Ascending aorta (tissue), 2 donors: ENCODE data around the gene ELMO1. TPM values are rescaled to one million over a fixed set of nuclear protein-coding genes. Genes with fewer than 3 reads are reported as not detected.

Experiments
- DNase-seq, 2 donors: peaks; one replicate each; pipeline ENCODE4 v3.0.0-alpha.2; 2019; ENCODE audit warnings: low spot score in 2 of 2
- H3K27ac ChIP-seq, 2 donors: fragments of 200-600 bp; sonication (generic); one replicate each; pipeline ENCODE4 v1.5.1; 2016 to 2017; ENCODE audit warnings: mild to moderate bottlenecking in 1 of 2
- H3K27me3 ChIP-seq: fragments of 200-600 bp; sonication (generic); one replicate; pipeline ENCODE4 v1.5.1; 2017
- H3K36me3 ChIP-seq, 2 donors: fragments of 200-600 bp; sonication (generic); one replicate each; pipeline ENCODE4 v1.5.1; 2016
- H3K4me1 ChIP-seq, 2 donors: fragments of 200-600 bp; sonication (generic); one replicate each; pipeline ENCODE4 v1.5.1; 2016 to 2017; ENCODE audit warnings: mild to moderate bottlenecking in 1 of 2
- H3K4me3 ChIP-seq, 2 donors: fragments of 200-600 bp; sonication (generic); one replicate each; pipeline ENCODE4 v1.5.1; 2016 to 2017; ENCODE audit warnings: mild to moderate bottlenecking in 1 of 2
- H3K9me3 ChIP-seq, 2 donors: fragments of 200-600 bp; sonication (generic); one replicate each; pipeline ENCODE4 v1.5.1; 2016
- intact Hi-C: fragments of 100-400 bp; cut with DNase I; formaldehyde crosslinking; loops from one replicate; pipeline ENCODE4 v1.15.1; 2023
- total RNA-seq: library from RNA; depleted of rRNA; stranded (reverse); fragments of >200 nt; gene quantifications from one replicate; pipeline ENCODE4 v1.1.0, GENCODE V29; 2016
- TF ChIP-seq, protein P1 (sequence below), 3 experiments: fragments of 200-600 bp in 2 of 3; fragments of 450-650 bp in 1 of 3; sonication (generic) in 2 of 3; IDR thresholded peaks; one replicate each; pipeline ENCODE4 v1.5.1; 2016 to 2019; ENCODE audit warnings: antibody characterized with exemption in 3 of 3, mild to moderate bottlenecking in 1 of 3, moderate library complexity in 1 of 3

Gene ELMO1
- total RNA-seq, 1 donor from 2014 or later, result 40.8 TPM

DNA sequence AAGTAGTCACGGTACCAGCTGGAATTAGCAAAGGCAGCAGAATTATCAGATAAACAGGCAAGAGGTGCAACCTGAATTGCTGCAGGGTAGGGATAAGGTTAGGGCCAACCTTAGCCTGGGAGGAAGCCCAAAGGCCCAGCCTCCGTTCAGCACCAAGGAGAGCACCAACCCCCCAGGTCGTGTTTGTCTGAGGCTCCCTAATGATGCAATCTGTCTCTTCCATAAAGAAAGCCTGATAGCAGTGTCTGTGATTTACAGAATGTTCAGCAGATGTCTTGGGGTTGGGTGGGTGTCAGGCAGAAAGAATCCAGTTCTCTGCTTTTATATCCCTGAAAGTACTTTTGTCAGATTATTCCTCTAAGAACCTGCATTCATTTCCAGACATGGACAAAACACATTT is 396.0 kb downstream of the ELMO1 start:
- no peak for DNase-seq
- H3K27me3 ChIP-seq, result no peaks in the 10 kb centered on the region
- TF ChIP-seq, protein P1, sequence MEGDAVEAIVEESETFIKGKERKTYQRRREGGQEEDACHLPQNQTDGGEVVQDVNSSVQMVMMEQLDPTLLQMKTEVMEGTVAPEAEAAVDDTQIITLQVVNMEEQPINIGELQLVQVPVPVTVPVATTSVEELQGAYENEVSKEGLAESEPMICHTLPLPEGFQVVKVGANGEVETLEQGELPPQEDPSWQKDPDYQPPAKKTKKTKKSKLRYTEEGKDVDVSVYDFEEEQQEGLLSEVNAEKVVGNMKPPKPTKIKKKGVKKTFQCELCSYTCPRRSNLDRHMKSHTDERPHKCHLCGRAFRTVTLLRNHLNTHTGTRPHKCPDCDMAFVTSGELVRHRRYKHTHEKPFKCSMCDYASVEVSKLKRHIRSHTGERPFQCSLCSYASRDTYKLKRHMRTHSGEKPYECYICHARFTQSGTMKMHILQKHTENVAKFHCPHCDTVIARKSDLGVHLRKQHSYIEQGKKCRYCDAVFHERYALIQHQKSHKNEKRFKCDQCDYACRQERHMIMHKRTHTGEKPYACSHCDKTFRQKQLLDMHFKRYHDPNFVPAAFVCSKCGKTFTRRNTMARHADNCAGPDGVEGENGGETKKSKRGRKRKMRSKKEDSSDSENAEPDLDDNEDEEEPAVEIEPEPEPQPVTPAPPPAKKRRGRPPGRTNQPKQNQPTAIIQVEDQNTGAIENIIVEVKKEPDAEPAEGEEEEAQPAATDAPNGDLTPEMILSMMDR (IDR thresholded peaks at IDR 0.05), result no peak
- intact Hi-C loops, result no loop called here
- no peaks in the 10 kb centered on the region for H3K36me3 ChIP-seq
- H3K4me1 ChIP-seq, result no peaks in the 10 kb centered on the region
- H3K27ac ChIP-seq, result no peak overlapping the region
- H3K4me3 ChIP-seq, result no peak overlapping the region
- H3K9me3 ChIP-seq, result no peaks in the 10 kb centered on the region

DNA sequence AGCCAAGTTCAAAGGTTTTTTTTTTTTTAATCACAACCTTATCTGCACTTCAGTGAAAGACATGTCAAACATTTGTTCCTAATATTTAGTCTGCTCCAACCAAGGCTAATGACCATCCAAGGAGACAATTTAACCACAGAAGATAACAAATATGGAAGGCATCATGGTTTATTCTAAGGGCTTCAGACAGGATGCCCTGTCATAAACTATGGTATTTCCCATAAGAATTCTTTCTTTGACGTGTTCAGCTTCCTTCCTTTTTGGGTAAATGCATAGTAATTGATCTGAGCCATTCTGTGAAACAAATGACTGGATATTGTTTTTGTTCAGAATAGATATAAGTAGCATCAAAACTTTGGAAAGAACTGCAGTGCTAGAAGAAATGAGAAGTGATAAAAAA is 397.9 kb downstream of the ELMO1 start:
- DNase-seq, result no peak
- Histone ChIP-seq H3K9me3 (no peaks in the 10 kb centered on the region), H3K27me3 (no peaks in the 10 kb centered on the region), H3K27ac (no peak overlapping the region), H3K36me3 (no peaks in the 10 kb centered on the region), H3K4me1 (no peaks in the 10 kb centered on the region), H3K4me3 (no peak overlapping the region)
- intact Hi-C loops, result no loop called here
- TF ChIP-seq, protein P1 (IDR thresholded peaks at IDR 0.05), result no peak

DNA sequence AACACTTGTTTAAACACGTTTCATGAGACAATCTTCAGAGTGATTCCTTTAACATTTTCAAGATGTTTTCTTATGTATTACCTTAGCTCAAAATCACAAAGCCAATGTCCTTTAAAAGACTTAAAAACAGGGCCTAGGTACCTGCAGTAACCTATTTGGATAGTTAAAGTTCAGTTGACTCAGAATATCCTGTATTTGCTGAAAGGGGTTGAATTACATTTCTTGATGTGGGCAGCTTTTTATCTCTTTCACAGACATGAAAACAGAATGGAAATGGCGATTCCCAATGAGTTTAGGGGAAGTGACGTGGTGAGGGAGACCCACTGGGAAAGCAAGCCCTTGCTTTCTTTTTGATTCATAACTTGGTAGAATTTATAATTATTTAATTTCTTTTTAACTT is 400.0 kb downstream of the ELMO1 start:
- Histone ChIP-seq H3K9me3 (no peaks in the 10 kb centered on the region), H3K27ac (no peak overlapping the region), H3K4me1 (no peaks in the 10 kb centered on the region), H3K27me3 (no peaks in the 10 kb centered on the region), H3K4me3 (no peak overlapping the region), H3K36me3 (no peaks in the 10 kb centered on the region)
- intact Hi-C loops, result no loop called here
- DNase-seq, result no peak
- TF ChIP-seq, protein P1 (IDR thresholded peaks at IDR 0.05), result no peak

DNA sequence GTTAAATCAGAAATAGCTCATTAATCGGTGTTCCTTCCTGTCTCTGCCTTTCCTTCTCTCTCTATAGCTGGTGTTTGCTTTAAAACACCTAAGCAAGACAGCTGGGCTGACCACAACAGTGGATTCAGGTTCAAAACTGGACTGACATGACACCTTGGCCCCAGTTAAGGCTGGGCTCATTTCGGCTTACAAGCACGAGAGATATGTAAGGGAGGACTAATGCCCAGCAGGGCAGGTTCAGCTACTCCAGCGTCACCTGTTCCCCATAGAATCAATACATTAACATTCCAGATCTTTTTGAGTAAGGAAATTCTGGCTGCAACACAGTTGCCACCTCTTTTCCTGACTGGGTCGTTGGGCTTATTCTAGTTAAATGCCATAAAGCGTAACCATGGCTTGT is 401.4 kb downstream of the ELMO1 start:
- Histone ChIP-seq H3K9me3 (no peaks in the 10 kb centered on the region), H3K4me1 (no peaks in the 10 kb centered on the region), H3K27me3 (no peaks in the 10 kb centered on the region), H3K4me3 (no peak overlapping the region), H3K27ac (no peak overlapping the region), H3K36me3 (no peaks in the 10 kb centered on the region)
- intact Hi-C loops, result no loop called here
- TF ChIP-seq, protein P1 (IDR thresholded peaks at IDR 0.05), result no peak
- no peak for DNase-seq

DNA sequence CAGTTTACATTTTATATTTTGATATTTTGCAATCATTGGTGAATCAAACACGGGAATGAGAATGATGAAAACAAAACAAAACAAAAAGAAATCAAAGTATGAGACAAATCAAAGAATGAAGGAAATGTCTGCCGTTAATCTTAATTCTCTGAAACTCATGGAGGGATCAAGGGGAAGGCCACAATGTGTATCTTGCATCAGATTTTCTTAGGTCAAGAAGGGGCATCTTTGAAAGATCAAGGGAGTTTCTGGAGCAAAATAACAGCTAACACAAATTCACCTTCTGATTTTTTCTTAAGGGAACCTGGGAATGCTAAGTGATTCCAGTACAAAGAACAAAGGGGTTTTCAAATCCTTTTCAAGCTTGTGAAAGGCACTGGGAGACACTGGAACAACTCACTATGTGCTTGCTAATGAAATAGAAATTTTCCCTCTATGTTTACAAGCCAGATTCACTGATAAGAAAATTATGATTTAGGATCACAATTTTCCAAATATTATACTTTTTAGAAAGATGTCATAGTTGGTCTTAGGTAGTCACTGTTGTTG is 402.1 kb downstream of the ELMO1 start:
- Histone ChIP-seq H3K4me1 (no peaks in the 10 kb centered on the region), H3K36me3 (no peaks in the 10 kb centered on the region), H3K4me3 (no peak overlapping the region), H3K27ac (no peak overlapping the region), H3K9me3 (no peaks in the 10 kb centered on the region), H3K27me3 (no peaks in the 10 kb centered on the region)
- TF ChIP-seq, protein P1 (IDR thresholded peaks at IDR 0.05), result no peak
- DNase-seq, result no peak
- intact Hi-C loops, result no loop called here

DNA sequence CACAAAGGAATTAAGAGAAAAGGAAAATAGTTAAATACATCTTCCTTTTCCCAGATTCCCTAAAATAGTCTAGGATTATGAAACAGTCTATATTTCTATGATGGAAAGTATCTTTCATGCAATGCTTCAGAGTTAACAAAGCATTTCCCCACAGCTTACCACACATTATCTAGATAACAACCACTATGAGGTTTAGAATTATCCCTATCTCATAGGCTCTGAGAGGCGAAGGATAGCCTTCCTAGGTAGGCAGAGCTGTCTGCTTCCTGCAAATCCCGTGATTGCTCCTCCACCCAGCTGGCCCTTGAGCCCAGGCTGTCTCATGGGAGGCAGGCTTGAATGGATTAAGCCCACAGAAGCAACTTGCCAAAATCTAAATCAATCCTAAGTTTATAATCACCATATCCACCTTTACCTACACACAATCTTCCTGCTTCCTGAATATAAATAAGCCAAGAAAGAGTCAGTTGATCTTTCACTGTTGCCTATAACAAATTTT is 402.9 kb downstream of the ELMO1 start:
- Histone ChIP-seq H3K27ac (no peak overlapping the region), H3K4me3 (no peak overlapping the region), H3K27me3 (no peaks in the 10 kb centered on the region), H3K4me1 (no peaks in the 10 kb centered on the region), H3K36me3 (no peaks in the 10 kb centered on the region), H3K9me3 (no peaks in the 10 kb centered on the region)
- intact Hi-C loops, result no loop called here
- DNase-seq, result no peak
- TF ChIP-seq, protein P1 (IDR thresholded peaks at IDR 0.05), result no peak
